Measurements from ENCODE around the gene PLPP1.

GRCh38 chr5:55557123-55557522 is 22.4 kb upstream of the PLPP1 start:
- no peak for TF ChIP-seq TAF1 (IDR thresholded peaks at IDR 0.05; ENCODE audit: low read depth, low read length)
- TF ChIP-seq MAFK (IDR thresholded peaks at IDR 0.05; ENCODE audit: low read depth, low read length): no peak
- no peak for TF ChIP-seq EGR1 (IDR thresholded peaks at IDR 0.05; ENCODE audit: borderline replicate concordance, low read depth, low read length)
- TF ChIP-seq CBX8 (IDR thresholded peaks at IDR 0.05; ENCODE audit: borderline replicate concordance, low read depth, low read length): no peak
- no peak for TF ChIP-seq POLR2AphosphoS5 (IDR thresholded peaks at IDR 0.05; ENCODE audit: low read depth, low read length)
- no peak for TF ChIP-seq CTCF (IDR thresholded peaks at IDR 0.05; ENCODE audit: control extremely low read depth in 1 of 3, insufficient read depth in 1 of 3, low read depth in 1 of 3, low read length in 3 of 3)

Data from H1 (cell line).